B cell (primary cell): ENCODE data around the gene EHD4. TPM values are rescaled to one million over a fixed set of nuclear protein-coding genes. Genes with fewer than 3 reads are reported as not detected.

Experiments used
- ATAC-seq: fragments of 200-7000 bp; cut with Tn5 transposase; one replicate; pipeline ENCODE4 v1.10.0; 2021; ENCODE audit warnings: low read depth, mild to moderate bottlenecking, moderate number of reproducible peaks, moderate library complexity
- CTCF ChIA-PET: fragments of 350-600 bp; sonication (Branson Sonifier 250); formaldehyde crosslinking; loops from one replicate; lab custom pipeline; 2021; ENCODE audit warnings: antibody characterized with exemption, inconsistent platforms; lab: Charles Lee
- POLR2A ChIA-PET: fragments of 350-600 bp; sonication (Branson Sonifier 250); formaldehyde crosslinking; loops from one replicate; lab custom pipeline; 2021; ENCODE audit warnings: antibody characterized with exemption; lab: Charles Lee
- DNase-seq: peaks from one replicate; pipeline ENCODE4 v3.0.0; 2013
- H2AFZ ChIP-seq: 2 replicates; pipeline ENCODE4 v1.6.1; 2012; ENCODE audit warnings: mild to moderate bottlenecking, low read depth, low read length; ENCODE audit not compliant: insufficient read depth, poor library complexity, severe bottlenecking
- H3K27ac ChIP-seq, 2 donors: 1 replicate in 1 of 2; 2 replicates in 1 of 2; pipeline ENCODE4 v1.5.1; 2012 to 2013; ENCODE audit warnings: low read length in 2 of 2, mild to moderate bottlenecking in 2 of 2, moderate library complexity in 1 of 2
- H3K27me3 ChIP-seq, 4 experiments: fragments of 200-600 bp in 1 of 4; sonication (generic) in 1 of 4; replicated peaks in 1 of 4; 1 replicate in 2 of 4; 2 replicates in 2 of 4; pipeline versions ENCODE4 v1.6.1 to v1.7.0; 2013 to 2016; ENCODE audit warnings: low read length in 3 of 4, mild to moderate bottlenecking in 2 of 4, mixed read lengths in 1 of 4, moderate library complexity in 1 of 4; ENCODE audit not compliant: insufficient read depth in 4 of 4, control insufficient read depth in 3 of 4; ENCODE audit errors: control extremely low read depth in 1 of 4
- H3K36me3 ChIP-seq, 2 experiments: replicated peaks in 1 of 2; 1 replicate in 1 of 2; 2 replicates in 1 of 2; pipeline versions ENCODE4 v1.6.1 to v1.7.1; 2013; ENCODE audit warnings: low read length in 1 of 2; ENCODE audit not compliant: insufficient read depth in 2 of 2, control insufficient read depth in 1 of 2; ENCODE audit errors: control extremely low read depth in 1 of 2, extremely low read depth in 1 of 2
- H3K4me1 ChIP-seq, 2 donors: fragments of 200-600 bp in 1 of 2; sonication (generic) in 1 of 2; 1 replicate in 1 of 2; 2 replicates in 1 of 2; pipeline versions ENCODE4 v1.5.1 to v1.6.1; 2013 to 2017; ENCODE audit warnings: low read length in 2 of 2; ENCODE audit not compliant: control insufficient read depth in 2 of 2, insufficient read depth in 2 of 2
- H3K4me2 ChIP-seq: replicated peaks from 2 replicates; pipeline ENCODE3; 2012; ENCODE audit warnings: mild to moderate bottlenecking, low read depth, low read length; ENCODE audit not compliant: poor library complexity, severe bottlenecking
- H3K4me3 ChIP-seq, 5 experiments: fragments of 200-600 bp in 1 of 5; sonication (generic) in 1 of 5; 1 replicate in 3 of 5; 2 replicates in 2 of 5; pipeline versions ENCODE4 v1.5.1 to v1.7.0; 2011 to 2016; ENCODE audit warnings: low read length in 4 of 5, mild to moderate bottlenecking in 4 of 5, low read depth in 2 of 5, control low read depth in 1 of 5, moderate library complexity in 1 of 5; ENCODE audit not compliant: insufficient read depth in 1 of 5; ENCODE audit errors: control extremely low read depth in 1 of 5, extremely low read depth in 1 of 5
- H3K79me2 ChIP-seq: fragments of 200-600 bp; sonication (generic); one replicate; pipeline ENCODE4 v1.6.0; 2016; ENCODE audit warnings: low read length; ENCODE audit not compliant: control insufficient read depth, insufficient read depth
- H3K9ac ChIP-seq: fragments of 200-600 bp; sonication (generic); 2 replicates; pipeline ENCODE4 v1.6.1; 2017; ENCODE audit warnings: mild to moderate bottlenecking, low read length, moderate library complexity
- H3K9me3 ChIP-seq, 3 donors: one replicate each; pipeline versions ENCODE4 v1.6.1 to v1.7.1; 2013; ENCODE audit warnings: low read length in 2 of 3; ENCODE audit not compliant: control insufficient read depth in 2 of 3, insufficient read depth in 1 of 3; ENCODE audit errors: control extremely low read depth in 1 of 3
- H4K20me1 ChIP-seq: 2 replicates; pipeline ENCODE4 v1.6.0; 2012; ENCODE audit warnings: mild to moderate bottlenecking, low read length; ENCODE audit not compliant: insufficient read depth, control insufficient read depth, poor library complexity, severe bottlenecking
- H3K27ac Mint-ChIP-seq: one replicate; pipeline ENCODE4 v1.8.0; 2021; ENCODE audit warnings: mixed read lengths
- H3K27me3 Mint-ChIP-seq: one replicate; pipeline ENCODE4 v1.8.0; 2021; ENCODE audit warnings: mixed read lengths
- H3K4me1 Mint-ChIP-seq: one replicate; pipeline ENCODE4 v1.8.0; 2021; ENCODE audit warnings: mixed read lengths
- H3K4me3 Mint-ChIP-seq: one replicate; pipeline ENCODE4 v1.8.0; 2021; ENCODE audit warnings: mixed read lengths
- H3K9me3 Mint-ChIP-seq: one replicate; pipeline ENCODE4 v1.8.0; 2022; ENCODE audit warnings: mixed read lengths; ENCODE audit not compliant: insufficient read depth
- EZH2 ChIP-seq: IDR thresholded peaks from 2 replicates; pipeline ENCODE4 v1.6.1; 2012; ENCODE audit warnings: borderline replicate concordance, low read depth, mild to moderate bottlenecking, moderate library complexity, low read length; ENCODE audit not compliant: insufficient read depth, poor library complexity, severe bottlenecking
- WGBS: methylation state at CpG from one replicate; pipeline ENCODE4 v1.1.5; 2013; ENCODE audit warnings: missing lambda C conversion rate; ENCODE audit not compliant: insufficient coverage; 5-methylcytosine and 5-hydroxymethylcytosine counted together
- intact Hi-C: fragments of 100-400 bp; cut with micrococcal nuclease; formaldehyde crosslinking; loops from one replicate; pipeline ENCODE4 v1.10.0; 2022
- polyA plus RNA-seq: library from polyadenylated mRNA; depleted of rRNA; stranded (reverse); fragments of >200 nt; gene quantifications from 2 replicates; pipeline ENCODE4 v1.2.3, GENCODE V29; 2012
- total RNA-seq, 2 donors: library from RNA; stranded (reverse); fragments of 120-200 nt in 1 of 2; gene quantifications; 1 replicate in 1 of 2; 2 replicates in 1 of 2; pipeline versions ENCODE4 v1.2.3 to v1.2.4, GENCODE V29; 2013 to 2022
- TF ChIP-seq, protein P1 (sequence below): fragments of 200-600 bp; IDR thresholded peaks from one replicate; pipeline ENCODE4 v1.8.0; 2022; ENCODE audit warnings: antibody characterized with exemption, mild to moderate bottlenecking

The EHD4 gene
- total and polyA plus RNA-seq, 2 donors (not counting 1 experiment from before 2014, with no cell fraction given): 3.1 to 12.7 TPM

DNA sequence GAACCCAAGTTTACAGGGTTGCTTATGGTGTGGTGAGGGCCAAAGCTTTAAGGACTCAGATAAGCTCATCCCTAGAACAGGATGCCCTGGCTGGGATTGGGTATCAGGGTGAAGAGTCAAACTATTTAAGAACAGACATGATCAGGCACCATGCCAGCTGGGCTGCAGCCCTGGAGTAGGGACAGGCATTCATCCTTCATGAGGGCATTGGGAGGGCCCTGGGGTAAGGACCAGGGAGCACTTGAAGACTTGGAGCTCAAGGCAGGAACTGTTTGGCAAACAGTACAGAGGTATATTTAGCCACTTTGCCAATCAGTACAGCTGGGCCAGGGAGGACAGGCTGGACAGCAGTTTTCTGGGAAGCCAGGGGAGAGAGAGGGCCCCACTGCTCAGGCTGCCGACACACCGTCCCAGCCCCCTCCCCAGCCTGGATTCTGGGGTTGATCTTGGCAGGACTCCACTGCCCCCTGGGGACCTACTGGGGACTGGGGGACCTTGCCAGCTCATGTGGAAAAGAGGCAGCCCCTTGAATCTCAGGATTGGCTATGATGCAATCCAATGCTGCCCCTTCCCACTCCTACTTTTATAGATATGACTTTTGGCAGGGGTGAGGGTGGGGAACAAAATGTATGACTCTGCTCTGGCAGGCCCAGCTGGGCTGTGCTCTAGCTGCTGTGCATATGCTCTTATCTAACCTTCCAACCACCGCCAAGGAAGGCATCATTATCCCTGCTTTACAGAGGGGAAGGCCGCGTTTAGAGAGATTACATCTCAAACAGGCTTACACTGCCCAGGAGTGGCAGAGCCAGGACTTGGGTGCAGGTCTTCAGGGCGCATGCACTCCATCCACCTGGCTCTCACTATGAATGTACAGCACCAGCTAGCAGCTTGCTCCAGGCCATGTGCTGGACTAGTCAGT is 46.2 kb upstream of the EHD4 start:
- no peak for TF ChIP-seq EZH2
- TF ChIP-seq, protein P1, sequence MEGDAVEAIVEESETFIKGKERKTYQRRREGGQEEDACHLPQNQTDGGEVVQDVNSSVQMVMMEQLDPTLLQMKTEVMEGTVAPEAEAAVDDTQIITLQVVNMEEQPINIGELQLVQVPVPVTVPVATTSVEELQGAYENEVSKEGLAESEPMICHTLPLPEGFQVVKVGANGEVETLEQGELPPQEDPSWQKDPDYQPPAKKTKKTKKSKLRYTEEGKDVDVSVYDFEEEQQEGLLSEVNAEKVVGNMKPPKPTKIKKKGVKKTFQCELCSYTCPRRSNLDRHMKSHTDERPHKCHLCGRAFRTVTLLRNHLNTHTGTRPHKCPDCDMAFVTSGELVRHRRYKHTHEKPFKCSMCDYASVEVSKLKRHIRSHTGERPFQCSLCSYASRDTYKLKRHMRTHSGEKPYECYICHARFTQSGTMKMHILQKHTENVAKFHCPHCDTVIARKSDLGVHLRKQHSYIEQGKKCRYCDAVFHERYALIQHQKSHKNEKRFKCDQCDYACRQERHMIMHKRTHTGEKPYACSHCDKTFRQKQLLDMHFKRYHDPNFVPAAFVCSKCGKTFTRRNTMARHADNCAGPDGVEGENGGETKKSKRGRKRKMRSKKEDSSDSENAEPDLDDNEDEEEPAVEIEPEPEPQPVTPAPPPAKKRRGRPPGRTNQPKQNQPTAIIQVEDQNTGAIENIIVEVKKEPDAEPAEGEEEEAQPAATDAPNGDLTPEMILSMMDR: no peak
- Histone ChIP-seq H3K9ac (no peak overlapping the region), H3K79me2 (no peaks in the 10 kb centered on the region), H3K9me3 (peaks cover 0 to 11% (median 0%) of the 10 kb centered on the region in 3 donors), H2AFZ (no peak overlapping the region), H3K4me2 (no peak overlapping the region), H3K36me3 (no peaks in the 10 kb centered on the region), H3K4me3 (no peak overlapping the region), H3K27ac (no peak overlapping the region), H4K20me1 (no peaks in the 10 kb centered on the region), H3K4me1 (no peaks in the 10 kb centered on the region), H3K27me3 (no peaks in the 10 kb centered on the region)
- Mint-ChIP-seq H3K27me3 (peaks cover 7% of the 10 kb centered on the region), H3K4me1 (no peaks in the 10 kb centered on the region), H3K27ac (no peak overlapping the region), H3K4me3 (no peak overlapping the region), H3K9me3 (no peaks in the 10 kb centered on the region)
- WGBS: 88% methylated on average over 5 of the region's 6 CpGs
- DNase-seq (no peak), ATAC-seq (no peak)
- intact Hi-C loops: no loop called here
- POLR2A ChIA-PET: no interaction called here
- CTCF ChIA-PET: interaction anchor here (1.1 to 1.2 kb wide), 2 partner anchors 29 kb away, joined by 3 to 4 read pairs; no protein-coding TSS in a partner anchor

DNA sequence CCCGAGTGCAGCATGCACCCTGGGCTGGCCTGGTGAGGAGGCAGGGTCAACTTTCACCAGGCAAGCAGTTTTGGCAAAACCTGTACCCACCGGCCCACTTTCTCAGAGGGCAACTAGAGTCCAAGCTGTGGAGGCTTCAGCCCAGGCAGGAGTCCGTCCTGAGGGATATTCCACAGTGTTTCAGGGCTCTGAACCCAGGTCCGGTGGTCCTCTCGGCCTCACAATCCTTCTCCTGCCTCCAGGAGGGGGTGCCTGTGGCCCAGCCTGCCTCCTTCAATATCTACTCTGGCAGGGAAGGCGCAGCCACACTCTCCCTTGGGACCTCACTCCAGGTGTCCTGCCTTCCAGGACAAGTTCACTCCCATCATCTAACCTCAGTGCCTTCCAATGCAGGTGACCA is 44.6 kb upstream of the EHD4 start:
- peaks cover 7% of the 10 kb centered on the region for H3K27me3 Mint-ChIP-seq
- TF ChIP-seq, protein P1: no peak
- no peak overlapping the region for H2AFZ ChIP-seq
- no peaks in the 10 kb centered on the region for H3K27me3 ChIP-seq
- H3K4me3 ChIP-seq: no peak overlapping the region
- DNase-seq (no peak), ATAC-seq (no peak)
- ChIA-PET POLR2A (no interaction called here), CTCF (interaction anchor here (1.2 kb wide), 1 partner anchor 27 kb away, joined by 4 read pairs; no protein-coding TSS in a partner anchor)
- no peaks in the 10 kb centered on the region for H3K4me1 ChIP-seq
- H3K4me1 Mint-ChIP-seq: no peaks in the 10 kb centered on the region
- no peaks in the 10 kb centered on the region for H3K9me3 Mint-ChIP-seq
- intact Hi-C loops: no loop called here
- no peak overlapping the region for H3K4me3 Mint-ChIP-seq
- no peak overlapping the region for H3K27ac Mint-ChIP-seq
- peaks cover 0 to 6% (median 0%) of the 10 kb centered on the region in 3 donors for H3K9me3 ChIP-seq
- H3K9ac ChIP-seq: no peak overlapping the region
- no peaks in the 10 kb centered on the region for H3K36me3 ChIP-seq
- H3K79me2 ChIP-seq: no peaks in the 10 kb centered on the region
- H3K27ac ChIP-seq: no peak overlapping the region
- no peaks in the 10 kb centered on the region for H4K20me1 ChIP-seq
- H3K4me2 ChIP-seq: no peak overlapping the region
- WGBS: 87% methylated on average over 6 of the region's 6 CpGs
